Endothelial cell (in vitro differentiated cells): ENCODE measurements around the gene LIN7A. TPM values are rescaled to one million over a fixed set of nuclear protein-coding genes. Genes with fewer than 3 reads are reported as not detected.

Experiments
- DNase-seq: peaks from one replicate; pipeline ENCODE4 v3.0.0; 2021; ENCODE audit warnings: low spot score
- H3K27ac Mint-ChIP-seq: one replicate; pipeline ENCODE4 v1.8.0; 2021; ENCODE audit warnings: mixed read lengths, inconsistent platforms; ENCODE audit not compliant: unreplicated experiment
- H3K27me3 Mint-ChIP-seq: one replicate; pipeline ENCODE4 v1.8.0; 2021; ENCODE audit warnings: mild to moderate bottlenecking, moderate library complexity, mixed read lengths, inconsistent platforms; ENCODE audit not compliant: unreplicated experiment
- H3K36me3 Mint-ChIP-seq: one replicate; pipeline ENCODE4 v1.8.0; 2021; ENCODE audit warnings: mild to moderate bottlenecking, low read depth, mixed read lengths, inconsistent platforms; ENCODE audit not compliant: unreplicated experiment
- H3K4me1 Mint-ChIP-seq: one replicate; pipeline ENCODE4 v1.8.0; 2021; ENCODE audit warnings: mild to moderate bottlenecking, mixed read lengths, inconsistent platforms; ENCODE audit not compliant: unreplicated experiment
- H3K4me3 Mint-ChIP-seq: one replicate; pipeline ENCODE4 v1.8.0; 2021; ENCODE audit warnings: mild to moderate bottlenecking, mixed read lengths, inconsistent platforms; ENCODE audit not compliant: unreplicated experiment
- H3K9me3 Mint-ChIP-seq: one replicate; pipeline ENCODE4 v1.8.0; 2021; ENCODE audit warnings: mixed read lengths, inconsistent platforms; ENCODE audit not compliant: unreplicated experiment
- total RNA-seq: library from RNA; stranded (reverse); fragmentation: NEBNext Ultra II Directional; extraction: Animal tissue kit (Norgen Biotek cat#: 25700); gene quantifications from one replicate; pipeline ENCODE4 v1.2.1, GENCODE V29; 2021; ENCODE audit not compliant: unreplicated experiment
- TF ChIP-seq, protein P1 (sequence below): fragments of 200-600 bp; sonication (generic); IDR thresholded peaks from one replicate; pipeline ENCODE4 v1.5.0; 2021; ENCODE audit warnings: antibody characterized with exemption; ENCODE audit not compliant: unreplicated experiment

Gene LIN7A
- total RNA-seq, 1 donor from 2014 or later: 34.0 TPM

DNA sequence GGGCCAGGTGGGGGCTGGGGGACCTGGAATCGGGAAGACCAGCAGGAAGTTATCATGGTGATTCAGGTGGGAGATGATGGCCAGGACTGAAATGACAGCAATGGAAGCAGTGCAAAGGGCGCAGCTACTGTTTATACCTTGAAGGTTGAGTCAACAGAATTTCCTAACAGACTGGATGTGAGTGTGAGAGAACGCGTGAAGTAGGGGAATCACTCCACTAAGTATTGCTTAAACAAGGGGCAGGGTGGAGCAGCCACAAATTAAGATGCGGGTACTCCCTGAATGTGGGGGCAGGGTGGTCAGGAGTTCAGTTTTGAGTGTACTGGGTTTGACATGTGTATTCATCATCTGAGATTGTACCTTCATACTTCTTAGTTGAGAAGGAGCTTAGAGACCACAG is 175.9 kb downstream of the LIN7A start:
- Mint-ChIP-seq H3K9me3 (no peaks in the 10 kb centered on the region), H3K36me3 (no peaks in the 10 kb centered on the region), H3K27ac (no peak overlapping the region), H3K4me3 (no peak overlapping the region), H3K4me1 (no peaks in the 10 kb centered on the region), H3K27me3 (no peaks in the 10 kb centered on the region)
- TF ChIP-seq, protein P1, sequence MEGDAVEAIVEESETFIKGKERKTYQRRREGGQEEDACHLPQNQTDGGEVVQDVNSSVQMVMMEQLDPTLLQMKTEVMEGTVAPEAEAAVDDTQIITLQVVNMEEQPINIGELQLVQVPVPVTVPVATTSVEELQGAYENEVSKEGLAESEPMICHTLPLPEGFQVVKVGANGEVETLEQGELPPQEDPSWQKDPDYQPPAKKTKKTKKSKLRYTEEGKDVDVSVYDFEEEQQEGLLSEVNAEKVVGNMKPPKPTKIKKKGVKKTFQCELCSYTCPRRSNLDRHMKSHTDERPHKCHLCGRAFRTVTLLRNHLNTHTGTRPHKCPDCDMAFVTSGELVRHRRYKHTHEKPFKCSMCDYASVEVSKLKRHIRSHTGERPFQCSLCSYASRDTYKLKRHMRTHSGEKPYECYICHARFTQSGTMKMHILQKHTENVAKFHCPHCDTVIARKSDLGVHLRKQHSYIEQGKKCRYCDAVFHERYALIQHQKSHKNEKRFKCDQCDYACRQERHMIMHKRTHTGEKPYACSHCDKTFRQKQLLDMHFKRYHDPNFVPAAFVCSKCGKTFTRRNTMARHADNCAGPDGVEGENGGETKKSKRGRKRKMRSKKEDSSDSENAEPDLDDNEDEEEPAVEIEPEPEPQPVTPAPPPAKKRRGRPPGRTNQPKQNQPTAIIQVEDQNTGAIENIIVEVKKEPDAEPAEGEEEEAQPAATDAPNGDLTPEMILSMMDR: no peak
- DNase-seq: no peak

- no peaks in the 10 kb centered on the region for H3K27me3 Mint-ChIP-seq
- DNase-seq: no peak
- H3K9me3 Mint-ChIP-seq: no peaks in the 10 kb centered on the region
Measured at GRCh38 chr12:80756875-80757274, 180.9 kb downstream of the LIN7A start.

DNA sequence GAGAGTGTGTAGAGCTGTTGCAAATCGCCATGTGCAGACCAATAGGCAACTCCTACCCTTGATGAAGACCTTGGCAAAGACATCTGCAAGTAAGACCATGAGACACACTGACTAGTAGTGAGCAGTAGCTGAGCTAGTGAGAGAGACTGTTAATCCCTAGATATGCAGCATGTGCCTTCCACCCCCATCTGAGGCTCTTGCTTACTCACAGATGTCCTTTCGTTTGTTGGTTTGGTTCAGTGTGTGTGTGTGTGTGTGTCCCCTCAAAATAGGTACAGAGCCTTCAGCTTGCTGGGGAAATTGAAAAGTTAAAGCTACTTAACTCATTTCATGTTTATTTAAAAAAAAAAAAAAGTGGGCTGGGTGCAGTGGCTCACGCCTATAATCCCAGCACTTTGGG is 183.5 kb downstream of the LIN7A start:
- DNase-seq: no peak
- H3K4me3 Mint-ChIP-seq: no peak overlapping the region

More at GRCh38 chr12:80756875-80757274, 180.9 kb downstream of the LIN7A start:
- no peaks in the 10 kb centered on the region for H3K4me1 Mint-ChIP-seq
- no peak overlapping the region for H3K27ac Mint-ChIP-seq
- no peaks in the 10 kb centered on the region for H3K36me3 Mint-ChIP-seq
- no peak overlapping the region for H3K4me3 Mint-ChIP-seq
- TF ChIP-seq, protein P1: no peak

GRCh38 chr12:80752464-80752863 is 185.3 kb downstream of the LIN7A start:
- Mint-ChIP-seq H3K4me1 (no peaks in the 10 kb centered on the region), H3K4me3 (no peak overlapping the region), H3K27ac (no peak overlapping the region), H3K36me3 (no peaks in the 10 kb centered on the region), H3K27me3 (no peaks in the 10 kb centered on the region), H3K9me3 (no peaks in the 10 kb centered on the region)
- TF ChIP-seq, protein P1: no peak
- DNase-seq: no peak

More for the DNA sequence above, 183.5 kb downstream of the LIN7A start:
- Mint-ChIP-seq H3K4me1 (no peaks in the 10 kb centered on the region), H3K27me3 (no peaks in the 10 kb centered on the region), H3K9me3 (no peaks in the 10 kb centered on the region), H3K36me3 (no peaks in the 10 kb centered on the region), H3K27ac (no peak overlapping the region)
- TF ChIP-seq, protein P1: no peak

DNA sequence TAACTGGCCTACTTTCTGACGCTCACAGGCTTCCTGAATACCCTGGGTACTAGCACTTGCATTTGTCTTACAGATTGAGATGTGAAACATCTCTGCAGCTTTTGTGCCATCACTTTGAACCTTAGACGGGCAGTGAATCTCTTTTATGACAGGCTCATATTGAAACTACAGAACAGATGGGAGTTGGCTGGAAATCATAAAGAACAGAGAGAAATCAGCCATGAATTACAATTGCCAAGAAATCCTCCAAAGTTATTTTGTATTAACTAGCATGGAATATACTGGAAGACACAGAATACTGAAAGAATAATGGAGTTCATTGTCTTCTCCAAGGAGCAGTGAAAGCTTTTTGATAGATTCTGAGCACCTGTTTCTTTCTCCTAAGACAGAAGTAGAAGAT is 188.3 kb downstream of the LIN7A start:
- TF ChIP-seq, protein P1: no peak
- H3K27me3 Mint-ChIP-seq: no peaks in the 10 kb centered on the region
- DNase-seq: no peak
- no peaks in the 10 kb centered on the region for H3K36me3 Mint-ChIP-seq
- no peak overlapping the region for H3K27ac Mint-ChIP-seq
- H3K9me3 Mint-ChIP-seq: no peaks in the 10 kb centered on the region
- peaks cover 4% of the 10 kb centered on the region for H3K4me1 Mint-ChIP-seq
- no peak overlapping the region for H3K4me3 Mint-ChIP-seq
